Measurements from ENCODE around the gene PPFIA3.

- no peak for TF ChIP-seq HDAC2 (IDR thresholded peaks at IDR 0.05)
- no peak for TF ChIP-seq POLR2A (IDR thresholded peaks at IDR 0.05; ENCODE audit: low read length)
- TF ChIP-seq CTCF (IDR thresholded peaks at IDR 0.05): no peak
- TF ChIP-seq MYC (IDR thresholded peaks at IDR 0.05; ENCODE audit: borderline replicate concordance, low read length): no peak
- no peak for TF ChIP-seq KDM5A (IDR thresholded peaks at IDR 0.05)
- no peak for TF ChIP-seq RFX5 (IDR thresholded peaks at IDR 0.05)
- TF ChIP-seq RAD21 (conservative IDR thresholded peaks at IDR 0.05 in 1 of 2, IDR thresholded peaks at IDR 0.05 in 1 of 2): no peak
- no peak for TF ChIP-seq EP300 (IDR thresholded peaks at IDR 0.05)
- no peak for TF ChIP-seq USF2 (IDR thresholded peaks at IDR 0.05)
Observed at GRCh38 chr19:49190781-49191180, 71.4 kb downstream of the PPFIA3 start.
